Neural progenitor cell (in vitro differentiated cells): ENCODE data around the gene GARIN5A.

Experiments
- EZH2 ChIP-seq: fragments of 200-600 bp; sonication (generic); IDR thresholded peaks from 2 replicates; pipeline ENCODE4 v1.6.1; 2017; ENCODE audit warnings: antibody characterized with exemption, mild to moderate bottlenecking, moderate library complexity
- EZH2phosphoT487 ChIP-seq: fragments of 200-600 bp; sonication (generic); IDR thresholded peaks from 2 replicates; pipeline ENCODE4 v1.6.1; 2017; ENCODE audit warnings: antibody characterized with exemption
- TF ChIP-seq, protein P1 (sequence below): fragments of 200-600 bp; sonication (generic); IDR thresholded peaks from 2 replicates; pipeline ENCODE4 v1.5.1; 2017; ENCODE audit warnings: antibody characterized with exemption, mild to moderate bottlenecking

DNA sequence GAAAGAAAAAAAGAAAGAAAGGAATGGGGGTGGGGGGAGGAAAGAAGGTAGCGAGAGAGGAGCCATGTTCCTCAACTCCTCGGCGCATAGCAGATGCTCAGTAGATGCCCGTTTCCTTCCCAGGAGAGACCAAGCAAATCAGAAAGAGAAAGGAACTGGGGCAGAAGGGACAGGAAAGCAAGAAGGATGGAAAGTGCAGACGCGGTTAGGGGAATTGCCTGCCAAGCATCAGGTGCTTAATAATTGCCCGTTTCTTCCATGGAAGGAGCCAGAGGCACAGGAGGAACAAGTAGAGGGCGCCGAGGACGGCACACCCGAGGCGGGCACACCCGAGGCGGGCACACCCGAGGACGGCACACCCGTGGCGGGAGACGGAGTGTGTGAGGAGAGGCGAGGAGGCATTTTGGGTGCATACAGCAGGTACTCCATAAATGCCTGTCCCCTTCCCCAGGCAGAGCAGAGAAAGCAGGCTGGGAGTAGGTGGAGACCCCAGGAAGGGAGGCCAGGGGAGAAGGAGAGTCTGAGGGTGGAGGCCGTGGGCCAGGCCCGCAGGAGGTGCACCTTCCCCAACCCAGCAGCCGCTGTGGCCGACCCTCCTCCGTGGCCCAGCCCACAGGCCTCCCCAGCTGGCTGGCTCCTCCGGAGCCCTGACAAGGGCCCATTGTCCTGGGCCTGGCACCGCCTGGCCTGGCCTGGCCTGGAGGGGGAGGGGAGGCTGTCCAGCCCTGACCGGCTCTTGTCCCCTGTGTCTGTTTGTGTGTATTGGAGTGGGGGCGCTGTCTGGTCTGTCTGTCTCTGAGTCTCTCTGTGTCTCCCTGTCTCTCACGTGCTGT is 19.8 kb upstream of the GARIN5A start:
- TF ChIP-seq, protein P1, sequence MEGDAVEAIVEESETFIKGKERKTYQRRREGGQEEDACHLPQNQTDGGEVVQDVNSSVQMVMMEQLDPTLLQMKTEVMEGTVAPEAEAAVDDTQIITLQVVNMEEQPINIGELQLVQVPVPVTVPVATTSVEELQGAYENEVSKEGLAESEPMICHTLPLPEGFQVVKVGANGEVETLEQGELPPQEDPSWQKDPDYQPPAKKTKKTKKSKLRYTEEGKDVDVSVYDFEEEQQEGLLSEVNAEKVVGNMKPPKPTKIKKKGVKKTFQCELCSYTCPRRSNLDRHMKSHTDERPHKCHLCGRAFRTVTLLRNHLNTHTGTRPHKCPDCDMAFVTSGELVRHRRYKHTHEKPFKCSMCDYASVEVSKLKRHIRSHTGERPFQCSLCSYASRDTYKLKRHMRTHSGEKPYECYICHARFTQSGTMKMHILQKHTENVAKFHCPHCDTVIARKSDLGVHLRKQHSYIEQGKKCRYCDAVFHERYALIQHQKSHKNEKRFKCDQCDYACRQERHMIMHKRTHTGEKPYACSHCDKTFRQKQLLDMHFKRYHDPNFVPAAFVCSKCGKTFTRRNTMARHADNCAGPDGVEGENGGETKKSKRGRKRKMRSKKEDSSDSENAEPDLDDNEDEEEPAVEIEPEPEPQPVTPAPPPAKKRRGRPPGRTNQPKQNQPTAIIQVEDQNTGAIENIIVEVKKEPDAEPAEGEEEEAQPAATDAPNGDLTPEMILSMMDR: peak; percentile 8
- TF ChIP-seq EZH2 (no peak), EZH2phosphoT487 (no peak)
